Measurements from ENCODE around the gene CD109.

DNA sequence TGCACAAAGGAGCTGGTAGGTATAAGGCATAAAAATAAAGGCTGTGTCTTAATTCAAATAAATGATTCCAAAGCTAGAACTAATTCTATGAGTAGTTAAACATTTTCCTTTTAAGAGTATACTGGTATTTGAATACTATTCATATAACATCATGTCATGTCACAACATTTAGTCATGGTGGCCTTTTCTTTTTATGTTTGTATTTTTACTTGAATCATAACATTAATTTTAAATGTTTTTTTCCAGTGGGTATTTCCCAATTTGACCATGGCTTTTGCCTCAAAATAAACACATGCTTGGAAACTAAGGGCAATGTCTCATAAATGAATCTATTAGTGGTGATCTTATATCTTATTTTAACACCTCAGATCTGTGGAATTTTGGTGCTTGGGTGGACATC, 177.1 kb downstream of the CD109 start:
- no peak for TF ChIP-seq CTCF (IDR thresholded peaks at IDR 0.05)
- no peak for TF ChIP-seq POLR2A (IDR thresholded peaks at IDR 0.05)
